B cell (primary cell): ENCODE measurements around the gene SNRPD3.

ENCODE experiments used
- CTCF ChIP-seq: fragments of 200-600 bp; IDR thresholded peaks from one replicate; pipeline ENCODE4 v1.8.0; 2022; ENCODE audit warnings: antibody characterized with exemption, mild to moderate bottlenecking
- EZH2 ChIP-seq: IDR thresholded peaks from 2 replicates; pipeline ENCODE4 v1.6.1; 2012; ENCODE audit warnings: borderline replicate concordance, low read depth, mild to moderate bottlenecking, moderate library complexity, low read length; ENCODE audit not compliant: insufficient read depth, poor library complexity, severe bottlenecking

GRCh38 chr22:24601217-24602104 is 45.7 kb downstream of the SNRPD3 start:
- TF ChIP-seq CTCF (no peak), EZH2 (no peak)
